GM12878 (cell line): ENCODE results near the gene SNRK. TPM values are rescaled to one million over a fixed set of nuclear protein-coding genes. Genes with fewer than 3 reads are reported as not detected.

Experiments used
- ATAC-seq: fragments of 200-7000 bp; cut with Tn5 transposase; 3 replicates; pipeline ENCODE4 v1.9.1; 2020; ENCODE audit warnings: mild to moderate bottlenecking, moderate library complexity
- BruUV-seq: library from RNA; stranded (reverse); fragments of 400-500 nt; replicated peaks from 2 replicates; lab custom pipeline; 2021; lab: Mats Ljungman, UMichigan
- CTCF ChIA-PET: fragments of 300-600 bp; sonication (Branson Sonifier 250); formaldehyde crosslinking; extraction: SDS; loops from one replicate; lab custom pipeline; 2021; ENCODE audit warnings: inconsistent platforms; lab: Yijun Ruan, JAX
- POLR2A ChIA-PET: fragments of 350-600 bp; formaldehyde crosslinking; extraction: SDS; loops from one replicate; lab custom pipeline; 2021; ENCODE audit warnings: inconsistent platforms; lab: Charles Lee
- RAD21 ChIA-PET: fragments of 300-600 bp; sonication (Branson Sonifier 250); formaldehyde crosslinking; loops from one replicate; lab custom pipeline; 2023; ENCODE audit warnings: antibody characterized with exemption; ENCODE audit not compliant: unreplicated experiment; lab: Charles Lee
- SMC1A ChIA-PET: fragments of 300-600 bp; sonication (Branson Sonifier 250); formaldehyde crosslinking; loops from one replicate; lab custom pipeline; 2023; ENCODE audit not compliant: unreplicated experiment, uncharacterized antibody; lab: Charles Lee
- DNase-seq: peaks from one replicate; pipeline ENCODE4 v3.0.0-alpha.2; 2011; ENCODE audit warnings: low read depth, low spot score
- FAIRE-seq: peaks from 3 replicates; lab custom pipeline; 2011; peaks lifted over from hg19 to GRCh38; lab: Jason Lieb, UNC
- H2AFZ ChIP-seq: 2 replicates; pipeline ENCODE4 v1.6.0; 2011; ENCODE audit warnings: low read depth, low read length, control low read depth; ENCODE audit not compliant: control insufficient read depth
- H3K27ac ChIP-seq: 2 replicates; pipeline ENCODE4 v1.5.1; 2011; ENCODE audit warnings: control low read depth; ENCODE audit not compliant: control insufficient read depth, insufficient read depth
- H3K27me3 ChIP-seq, 2 experiments: replicated peaks in 1 of 2; 2 replicates each; pipeline versions ENCODE4 v1.6.0 to v1.6.1; 2011; ENCODE audit warnings: low read length in 1 of 2; ENCODE audit not compliant: control insufficient read depth in 2 of 2, insufficient read depth in 2 of 2
- H3K36me3 ChIP-seq, 2 experiments: 2 replicates each; pipeline ENCODE4 v1.5.1; 2011; ENCODE audit warnings: low read length in 1 of 2; ENCODE audit not compliant: control insufficient read depth in 2 of 2, insufficient read depth in 2 of 2
- H3K4me1 ChIP-seq: 2 replicates; pipeline ENCODE4 v1.6.1; 2011; ENCODE audit warnings: mild to moderate bottlenecking, low read length, moderate library complexity, mixed read lengths; ENCODE audit not compliant: control insufficient read depth, insufficient read depth
- H3K4me2 ChIP-seq: 2 replicates; pipeline ENCODE4 v1.6.0; 2011; ENCODE audit warnings: control low read depth; ENCODE audit not compliant: control insufficient read depth, insufficient read depth
- H3K4me3 ChIP-seq: fragments of 200-600 bp; sonication (generic); 2 replicates; pipeline ENCODE4 v1.5.1; 2016
- H3K79me2 ChIP-seq: 2 replicates; pipeline ENCODE4 v1.6.0; 2011; ENCODE audit warnings: low read length; ENCODE audit not compliant: control insufficient read depth, insufficient read depth
- H3K9ac ChIP-seq: 2 replicates; pipeline ENCODE4 v1.8.0; 2011; ENCODE audit warnings: low read length, control low read depth, mixed read lengths; ENCODE audit not compliant: control insufficient read depth, insufficient read depth
- H3K9me3 ChIP-seq: replicated peaks from 3 replicates; pipeline ENCODE4 v1.5.1; 2011; ENCODE audit warnings: mild to moderate bottlenecking, low read length; ENCODE audit not compliant: control insufficient read depth, insufficient read depth
- H4K20me1 ChIP-seq: 2 replicates; pipeline ENCODE4 v1.6.0; 2011; ENCODE audit not compliant: control insufficient read depth, insufficient read depth
- HDGF ChIP-seq: fragments of 450-650 bp; IDR thresholded peaks from 2 replicates; pipeline ENCODE4 v1.6.1; 2016; ENCODE audit warnings: antibody characterized with exemption
- MTA2 ChIP-seq: fragments of 450-650 bp; IDR thresholded peaks from 2 replicates; pipeline ENCODE4 v1.6.1; 2016; ENCODE audit warnings: low read depth, mild to moderate bottlenecking, moderate library complexity
- PAX8 ChIP-seq: fragments of 450-650 bp; IDR thresholded peaks from 2 replicates; pipeline ENCODE4 v1.6.1; 2017; ENCODE audit warnings: mild to moderate bottlenecking, moderate library complexity
- POLR2AphosphoS2 ChIP-seq: IDR thresholded peaks from 2 replicates; pipeline ENCODE4 v1.6.1; 2011; ENCODE audit warnings: low read depth, mild to moderate bottlenecking, low read length, improper control_type of control experiment, moderate library complexity
- POLR2AphosphoS5 ChIP-seq: IDR thresholded peaks from 2 replicates; pipeline ENCODE4 v1.6.1; 2011; ENCODE audit warnings: mild to moderate bottlenecking, low read length, inconsistent platforms
- POU2F2 ChIP-seq: IDR thresholded peaks from 3 replicates; pipeline ENCODE4 v1.6.1; 2011; ENCODE audit warnings: low read depth, mild to moderate bottlenecking, low read length, borderline replicate concordance
- WGBS: methylation state at CpG from one replicate; pipeline ENCODE4 v1.1.6; 2016; ENCODE audit warnings: low lambda C conversion rate; ENCODE audit not compliant: insufficient replicate concordance, insufficient coverage; ENCODE audit errors: missing lambda C conversion rate; 5-methylcytosine and 5-hydroxymethylcytosine counted together
- in situ Hi-C: fragments of 300-500 bp; cut with MboI; formaldehyde crosslinking; loops from 9 replicates; pipeline ENCODE4 v1.14.3; 2018; ENCODE audit warnings: mixed read lengths
- intact Hi-C: fragments of 100-400 bp; cut with micrococcal nuclease; formaldehyde crosslinking; loops from one replicate; pipeline ENCODE4 v1.14.2; 2022; ENCODE audit not compliant: unreplicated experiment
- polyA plus RNA-seq, 11 experiments: library from polyadenylated mRNA; depleted of rRNA in 4 of 11; unstranded in 6 of 11; stranded (reverse) in 5 of 11; fragments of >200 nt; fragmentation: Nextera tagmentation in 4 of 11; fragmentation: Illumina TruSeq in 1 of 11; extraction: Ambion mirVana in 4 of 11; extraction: Trizol in 1 of 11; gene quantifications; 1 replicate in 1 of 11; 2 replicates in 10 of 11; pipeline versions ENCODE4 v1.2.1 to v1.2.3, GENCODE V29; 2011 to 2016; ENCODE audit warnings: inconsistent platforms in 2 of 11, missing spikeins in 2 of 11, low read depth in 1 of 11
- total RNA-seq, 4 experiments: library from RNA; depleted of rRNA in 3 of 4; stranded (reverse); fragments of >200 nt in 3 of 4; fragmentation: Illumina TruSeq in 1 of 4; extraction: Trizol in 1 of 4; gene quantifications; 2 replicates each; pipeline versions ENCODE4 v1.2.1 to v1.2.3, GENCODE V29; 2013 to 2021
- TF ChIP-seq, protein P1 (sequence below): fragments of 150-350 bp; IDR thresholded peaks from 2 replicates; pipeline ENCODE4 v1.6.1; 2016; ENCODE audit warnings: low read depth, low read length

The SNRK gene
- total and polyA plus RNA-seq, 10 of the 15 experiments (the other 5 are each of a cell fraction or from before 2014, with no cell fraction given): 1.6 to 12.1 (median 7.6) TPM

DNA sequence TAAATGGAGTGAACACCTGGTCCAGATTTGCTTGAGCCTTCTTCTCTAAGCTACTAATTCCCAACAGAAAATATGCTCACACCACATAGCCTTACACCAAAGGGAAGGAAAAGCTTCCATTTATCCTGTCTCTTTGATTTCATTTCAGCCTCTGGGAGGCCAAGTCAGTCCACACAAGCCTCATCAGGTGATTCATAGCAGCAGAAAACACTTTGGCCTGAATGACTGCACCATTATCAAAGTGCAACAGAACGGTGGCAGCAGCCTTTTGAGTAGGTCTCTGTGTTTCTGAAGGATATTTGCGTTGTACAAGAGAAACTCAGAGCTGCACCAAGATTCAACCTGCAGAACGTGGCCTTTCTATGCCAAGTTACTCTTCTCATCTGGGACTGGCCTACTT lies 46.6 kb upstream of the SNRK start:
- no peak overlapping the region for H3K4me2 ChIP-seq
- ATAC-seq: no peak

More for the DNA sequence above, 46.6 kb upstream of the SNRK start:
- ChIA-PET POLR2A (no interaction called here), RAD21 (interaction anchor here (0.6 kb wide), 1 partner anchor 16 kb away, joined by 3 read pairs; no protein-coding TSS in a partner anchor), SMC1A (no interaction called here), CTCF (interaction anchor here (1.9 kb wide), 1 partner anchor 8 kb away, joined by 5 read pairs; no protein-coding TSS in a partner anchor)
- FAIRE-seq: no peak
- BruUV-seq: no TSS peak
- Histone ChIP-seq H3K27ac (no peak overlapping the region), H3K9me3 (no peaks in the 10 kb centered on the region; the same call in 2 of the 3 replicates), H3K27me3 (peaks cover 0 to 3% of the 10 kb centered on the region in 2 experiments; a peak in 1 of 4 replicates), H3K4me1 (no peaks in the 10 kb centered on the region), H2AFZ (no peak overlapping the region), H3K4me3 (no peak overlapping the region), H3K9ac (no peak overlapping the region), H3K36me3 (no peaks in the 10 kb centered on the region), H3K79me2 (no peaks in the 10 kb centered on the region), H4K20me1 (no peaks in the 10 kb centered on the region)
- in situ Hi-C loops: no loop called here
- WGBS: 15% methylated on average over 3 of the region's 3 CpGs
- TF ChIP-seq PAX8: no peak
- TF ChIP-seq POLR2AphosphoS5: no peak
- TF ChIP-seq, protein P1, sequence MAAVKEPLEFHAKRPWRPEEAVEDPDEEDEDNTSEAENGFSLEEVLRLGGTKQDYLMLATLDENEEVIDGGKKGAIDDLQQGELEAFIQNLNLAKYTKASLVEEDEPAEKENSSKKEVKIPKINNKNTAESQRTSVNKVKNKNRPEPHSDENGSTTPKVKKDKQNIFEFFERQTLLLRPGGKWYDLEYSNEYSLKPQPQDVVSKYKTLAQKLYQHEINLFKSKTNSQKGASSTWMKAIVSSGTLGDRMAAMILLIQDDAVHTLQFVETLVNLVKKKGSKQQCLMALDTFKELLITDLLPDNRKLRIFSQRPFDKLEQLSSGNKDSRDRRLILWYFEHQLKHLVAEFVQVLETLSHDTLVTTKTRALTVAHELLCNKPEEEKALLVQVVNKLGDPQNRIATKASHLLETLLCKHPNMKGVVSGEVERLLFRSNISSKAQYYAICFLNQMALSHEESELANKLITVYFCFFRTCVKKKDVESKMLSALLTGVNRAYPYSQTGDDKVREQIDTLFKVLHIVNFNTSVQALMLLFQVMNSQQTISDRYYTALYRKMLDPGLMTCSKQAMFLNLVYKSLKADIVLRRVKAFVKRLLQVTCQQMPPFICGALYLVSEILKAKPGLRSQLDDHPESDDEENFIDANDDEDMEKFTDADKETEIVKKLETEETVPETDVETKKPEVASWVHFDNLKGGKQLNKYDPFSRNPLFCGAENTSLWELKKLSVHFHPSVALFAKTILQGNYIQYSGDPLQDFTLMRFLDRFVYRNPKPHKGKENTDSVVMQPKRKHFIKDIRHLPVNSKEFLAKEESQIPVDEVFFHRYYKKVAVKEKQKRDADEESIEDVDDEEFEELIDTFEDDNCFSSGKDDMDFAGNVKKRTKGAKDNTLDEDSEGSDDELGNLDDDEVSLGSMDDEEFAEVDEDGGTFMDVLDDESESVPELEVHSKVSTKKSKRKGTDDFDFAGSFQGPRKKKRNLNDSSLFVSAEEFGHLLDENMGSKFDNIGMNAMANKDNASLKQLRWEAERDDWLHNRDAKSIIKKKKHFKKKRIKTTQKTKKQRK: no peak
- no peak for TF ChIP-seq MTA2
- TF ChIP-seq POU2F2: no peak
- TF ChIP-seq HDGF: no peak
- TF ChIP-seq POLR2AphosphoS2: no peak
- DNase-seq: no peak
- intact Hi-C loops: no loop called here
